Stimulated activated CD4-positive, alpha-beta T cell treated with anti-CD3 and anti-CD28 coated beads, TNF-alpha, amount 100 ng/mL, for 4 hours (primary cell): ENCODE results near the gene RBBP8.

Experiments used
- DNase-seq, 3 experiments: peaks; one replicate each; pipeline ENCODE4 v3.0.0-alpha.2; 2020; ENCODE audit warnings: low read depth in 3 of 3

RBBP8 gene

DNA sequence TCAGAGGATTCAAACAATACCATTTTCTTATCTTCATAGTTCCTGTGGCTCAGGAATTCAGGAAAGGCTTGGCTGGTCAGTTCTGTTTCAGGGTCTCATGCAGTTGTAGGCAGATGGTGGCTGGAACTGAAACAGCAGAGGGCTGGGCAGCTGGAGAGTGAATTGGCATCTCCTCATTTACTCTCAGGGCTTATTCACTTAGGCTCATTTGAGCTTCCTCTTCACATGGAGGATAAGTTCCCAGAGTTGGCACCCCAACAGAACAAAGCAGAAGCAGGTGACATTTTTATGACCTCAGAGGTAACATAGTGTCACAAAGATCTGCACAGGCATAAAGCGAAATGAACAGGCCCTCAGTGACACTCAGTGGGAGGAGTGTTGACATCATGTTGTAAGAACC lies 66.1 kb downstream of the RBBP8 start:
- DNase-seq, result no peak

DNA sequence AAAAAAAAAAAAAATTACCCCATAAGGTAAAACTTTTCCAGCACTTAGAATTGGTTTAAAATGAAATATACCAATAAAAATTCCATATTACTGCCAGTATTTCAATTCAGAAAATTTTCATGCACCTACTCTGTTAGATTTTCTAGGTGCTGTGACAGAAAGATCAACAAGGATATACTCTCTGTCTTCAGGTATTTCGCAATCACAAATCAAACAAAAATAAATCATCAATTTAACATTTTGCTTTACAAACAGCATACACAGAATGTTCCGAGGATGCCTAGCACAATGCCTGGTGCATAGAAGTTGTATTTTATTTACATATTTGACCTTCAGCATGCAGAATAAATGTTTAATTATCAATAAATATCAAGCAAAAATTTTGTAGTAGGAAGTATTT lies 66.5 kb downstream of the RBBP8 start:
- DNase-seq, result no peak

DNA sequence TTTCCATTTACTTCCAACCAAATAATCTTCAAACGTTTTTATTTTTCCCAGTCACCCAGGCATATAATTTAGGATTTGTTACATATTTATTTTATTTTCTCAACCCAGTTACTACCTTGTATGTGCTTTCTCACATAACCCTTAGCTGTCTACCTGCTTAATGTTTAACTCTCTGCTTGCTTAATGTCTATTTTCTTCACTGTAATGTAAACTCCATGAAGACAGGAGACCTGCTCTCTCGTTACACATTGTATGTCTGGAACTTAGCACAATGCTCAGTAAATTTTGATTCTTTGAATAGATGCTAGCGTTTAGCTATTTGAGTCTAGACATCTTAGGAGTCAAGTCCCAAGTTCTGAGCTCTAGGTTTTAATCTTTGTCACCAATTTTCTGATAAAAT lies 70.2 kb downstream of the RBBP8 start:
- DNase-seq, result no peak

DNA sequence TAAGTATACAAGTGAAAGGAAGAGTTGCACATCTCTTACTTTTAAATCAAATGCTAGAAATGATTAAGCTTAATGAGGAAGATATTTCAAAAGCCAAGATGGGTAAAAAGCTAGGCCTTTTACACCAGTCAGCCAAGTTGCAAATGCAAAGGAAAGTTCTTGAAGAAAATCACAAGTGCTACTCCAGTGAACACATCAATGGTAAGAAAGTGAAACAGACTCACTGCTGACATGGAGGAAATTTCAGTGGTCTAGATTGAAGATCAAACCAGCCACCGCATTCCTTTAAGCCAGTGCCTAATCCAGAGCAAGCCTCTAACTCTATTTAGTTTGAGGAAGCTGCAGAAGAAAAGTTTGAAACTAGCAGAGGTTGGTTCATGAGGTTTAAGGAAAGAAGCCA lies 79.1 kb downstream of the RBBP8 start:
- no peak for DNase-seq

DNA sequence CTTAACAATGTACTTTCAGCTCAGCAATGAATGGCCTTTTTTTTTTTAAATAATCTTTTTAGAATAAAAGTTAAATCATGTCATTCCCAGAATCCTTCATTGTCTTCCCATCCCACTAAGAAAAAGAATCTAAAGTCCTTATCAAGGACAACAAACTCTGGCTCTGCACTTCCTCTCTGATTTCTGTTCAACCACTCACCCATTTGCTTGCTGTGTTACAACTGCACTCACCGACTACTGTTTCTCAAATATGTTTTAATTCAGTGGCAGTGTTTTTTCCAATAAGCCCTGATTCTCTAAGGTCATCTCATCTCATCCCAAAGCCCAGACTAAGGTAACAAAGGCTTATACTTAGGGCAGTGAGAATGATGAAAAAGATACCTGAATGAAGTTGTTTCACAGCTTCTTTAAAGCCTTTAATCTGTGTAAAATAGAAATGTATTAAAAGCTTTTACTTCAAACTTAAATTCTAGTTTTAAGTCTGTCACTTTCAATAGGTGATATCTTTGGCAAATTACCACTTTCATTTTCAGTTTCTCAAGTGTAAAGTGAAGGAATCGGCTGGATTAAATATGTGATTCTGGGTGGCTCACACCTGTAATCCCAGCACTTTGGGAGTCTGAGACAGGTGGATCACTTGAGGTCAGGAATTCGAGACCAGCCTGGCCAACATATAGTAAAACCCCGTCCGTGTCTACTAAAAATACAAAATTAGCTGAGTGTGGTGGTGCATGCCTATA lies 87.6 kb downstream of the RBBP8 start:
- DNase-seq, result no peak

DNA sequence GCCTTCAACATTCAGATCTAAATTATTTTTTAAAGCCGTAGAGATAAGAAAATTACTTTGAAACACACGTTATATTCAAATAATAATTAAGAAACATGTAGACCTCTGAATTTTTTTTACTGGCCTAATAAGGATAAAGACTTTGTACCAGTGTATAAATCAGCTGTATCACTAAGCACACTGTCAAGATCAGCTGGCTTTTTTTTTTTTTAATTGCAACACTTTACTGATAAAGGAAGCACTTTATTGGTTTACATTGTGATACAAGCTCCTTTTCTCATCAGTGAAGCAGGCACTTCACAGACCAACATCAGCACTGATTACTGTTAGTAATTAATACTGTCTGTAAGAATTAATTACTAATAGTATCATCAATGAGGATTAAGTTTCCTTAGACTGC lies 88.5 kb downstream of the RBBP8 start:
- DNase-seq, result no peak

DNA sequence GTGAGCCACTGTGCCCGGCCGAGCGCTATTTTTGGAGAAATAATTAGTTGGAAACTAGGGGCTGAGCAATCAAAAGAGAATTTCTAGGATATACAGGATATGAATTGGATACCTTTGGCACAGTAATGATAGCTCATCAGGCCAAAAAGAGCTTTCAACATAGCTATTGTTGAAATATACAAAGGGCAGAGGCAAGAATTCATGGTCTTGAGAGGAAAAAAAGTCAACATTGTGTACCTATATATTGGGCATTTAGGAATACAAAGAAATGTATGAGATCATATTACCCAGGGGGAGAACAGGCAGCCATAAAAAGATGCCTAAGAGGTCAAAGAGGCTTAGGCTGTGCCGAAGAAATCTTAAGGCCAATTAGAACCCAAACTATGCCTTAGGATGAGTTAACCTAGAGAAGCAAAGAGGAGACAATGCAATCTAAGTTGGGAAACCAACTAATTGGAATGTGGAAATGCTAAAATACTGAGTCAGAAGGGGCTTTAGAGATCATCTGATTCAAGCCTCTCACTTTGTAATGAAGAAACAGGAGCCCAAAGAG lies 99.0 kb downstream of the RBBP8 start:
- DNase-seq, result no peak

DNA sequence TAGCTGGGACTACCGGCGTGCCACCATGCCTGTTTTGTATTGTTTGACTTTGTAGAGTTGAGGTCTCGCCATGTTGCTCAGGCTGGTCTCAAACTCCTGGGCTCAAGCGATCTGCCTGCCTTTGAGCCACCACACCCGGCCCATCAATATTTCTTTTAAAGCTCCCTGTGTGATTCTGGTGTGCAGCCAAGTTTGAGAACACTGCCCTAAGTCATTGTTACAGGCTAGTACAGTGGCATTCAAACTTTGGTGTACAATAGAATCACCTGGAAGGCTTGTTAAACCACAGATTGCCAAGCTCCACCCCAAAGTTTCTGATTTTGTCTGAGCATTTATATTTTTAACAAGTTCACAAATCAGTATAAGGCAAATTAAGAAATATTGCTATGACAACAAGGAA lies 99.9 kb downstream of the RBBP8 start:
- DNase-seq, result no peak

DNA sequence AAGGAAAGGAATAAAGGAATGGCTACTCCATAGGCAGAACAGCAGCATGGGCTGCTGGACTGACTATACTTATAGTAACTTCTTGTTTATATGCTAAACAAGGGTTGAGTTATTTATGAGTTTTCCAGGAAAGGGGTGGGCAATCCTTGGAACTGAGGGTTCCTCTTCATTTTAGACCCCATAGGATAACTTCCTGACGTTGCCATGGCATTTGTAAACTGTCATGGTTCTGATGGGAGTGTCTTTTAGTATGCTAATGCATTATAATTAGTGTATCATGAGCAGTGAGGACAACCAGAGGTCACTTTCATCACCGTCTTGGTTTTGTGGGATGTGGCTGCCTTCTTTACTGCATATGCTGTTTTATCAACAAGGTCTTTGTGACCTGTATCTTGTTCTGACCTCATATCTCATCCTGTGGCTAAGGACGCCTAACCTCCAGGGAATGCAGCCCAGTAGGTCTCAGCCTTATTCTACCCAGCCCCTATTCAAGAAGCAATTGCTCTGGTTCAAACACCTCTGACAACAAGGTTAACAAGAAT lies 103.6 kb downstream of the RBBP8 start:
- DNase-seq, result no peak

DNA sequence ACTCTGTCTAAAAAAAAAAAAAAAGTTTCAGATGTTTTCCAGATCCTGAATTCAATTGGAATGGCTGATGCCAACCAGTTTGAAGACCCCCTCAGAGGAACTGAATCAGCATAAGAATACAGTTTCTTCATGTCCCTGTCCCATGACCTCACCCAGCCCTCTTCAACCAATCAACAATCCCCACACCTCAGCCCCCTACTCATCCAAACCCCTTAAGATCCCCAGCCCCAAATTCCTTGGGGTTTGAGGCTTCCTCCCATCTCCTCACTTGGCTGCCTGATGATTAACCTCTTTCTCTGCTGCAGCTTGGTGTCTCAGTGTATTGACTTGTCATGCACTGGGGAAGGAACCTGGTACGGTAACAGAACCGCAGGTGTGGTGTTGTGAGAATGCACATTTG lies 104.5 kb downstream of the RBBP8 start:
- DNase-seq, result no peak

DNA sequence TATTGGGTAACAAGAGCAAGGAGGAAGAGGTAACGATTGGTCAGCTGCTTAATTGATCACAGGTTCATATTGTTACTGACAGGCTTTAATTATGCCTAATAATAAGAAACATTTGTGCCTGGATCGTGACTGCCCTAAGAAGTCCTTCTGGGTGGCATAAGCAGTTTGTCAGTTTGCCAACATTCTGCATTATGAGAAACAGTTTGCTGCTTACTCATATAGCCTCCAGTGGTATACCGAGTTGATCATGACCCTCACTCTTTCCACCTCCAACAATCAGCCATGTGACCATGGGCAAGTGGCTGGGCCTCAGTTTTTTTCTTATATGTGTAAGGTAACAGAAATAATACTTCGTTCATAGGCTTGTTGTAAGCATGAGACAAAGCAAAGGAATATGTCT lies 105.6 kb downstream of the RBBP8 start:
- no peak for DNase-seq

DNA sequence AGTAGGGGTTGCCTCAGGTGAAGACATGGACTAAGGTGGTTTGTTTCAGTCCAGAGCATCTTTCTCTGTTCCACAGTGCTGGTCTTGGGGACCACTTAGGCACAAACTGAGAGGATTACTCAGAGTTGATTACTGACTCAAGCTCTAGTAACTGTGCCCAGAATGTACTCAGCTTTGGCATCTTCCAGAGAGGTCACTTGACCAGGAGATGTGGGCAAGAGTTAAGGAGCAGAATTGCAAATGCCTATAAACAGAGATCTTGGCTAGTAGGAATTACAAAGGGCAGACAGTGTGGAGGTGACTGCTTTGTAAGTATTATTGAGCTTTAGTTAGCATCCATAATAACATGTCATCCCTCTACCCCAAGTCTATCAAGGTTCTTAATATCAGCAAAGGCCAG lies 109.0 kb downstream of the RBBP8 start:
- DNase-seq, result no peak

DNA sequence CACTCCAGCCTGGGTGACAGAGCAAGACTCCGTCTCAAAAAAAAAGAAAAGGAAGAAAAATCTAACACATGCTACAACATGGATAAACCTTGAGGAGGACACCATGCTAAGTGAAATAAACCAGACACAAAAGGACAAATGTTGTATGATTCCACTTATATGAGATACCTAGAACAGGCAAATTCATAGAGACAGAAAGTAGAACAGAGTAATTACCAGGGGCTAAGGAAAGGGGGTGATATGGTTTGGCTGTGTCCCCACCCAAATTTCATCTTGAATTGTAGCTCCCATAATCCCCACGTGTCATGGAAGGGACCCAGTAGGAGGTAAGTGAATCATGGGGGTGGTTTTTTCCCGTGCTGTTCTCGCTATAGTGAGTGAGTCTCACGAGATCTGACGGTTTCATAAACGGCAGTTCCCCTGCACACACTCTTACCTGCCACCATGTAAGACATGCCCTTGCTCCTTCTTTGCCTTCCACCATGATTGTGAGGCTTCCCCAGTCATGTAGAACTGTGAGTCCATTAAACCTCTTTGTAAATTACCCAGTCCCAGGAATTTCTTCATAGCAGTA lies 110.8 kb downstream of the RBBP8 start:
- DNase-seq, result no peak

DNA sequence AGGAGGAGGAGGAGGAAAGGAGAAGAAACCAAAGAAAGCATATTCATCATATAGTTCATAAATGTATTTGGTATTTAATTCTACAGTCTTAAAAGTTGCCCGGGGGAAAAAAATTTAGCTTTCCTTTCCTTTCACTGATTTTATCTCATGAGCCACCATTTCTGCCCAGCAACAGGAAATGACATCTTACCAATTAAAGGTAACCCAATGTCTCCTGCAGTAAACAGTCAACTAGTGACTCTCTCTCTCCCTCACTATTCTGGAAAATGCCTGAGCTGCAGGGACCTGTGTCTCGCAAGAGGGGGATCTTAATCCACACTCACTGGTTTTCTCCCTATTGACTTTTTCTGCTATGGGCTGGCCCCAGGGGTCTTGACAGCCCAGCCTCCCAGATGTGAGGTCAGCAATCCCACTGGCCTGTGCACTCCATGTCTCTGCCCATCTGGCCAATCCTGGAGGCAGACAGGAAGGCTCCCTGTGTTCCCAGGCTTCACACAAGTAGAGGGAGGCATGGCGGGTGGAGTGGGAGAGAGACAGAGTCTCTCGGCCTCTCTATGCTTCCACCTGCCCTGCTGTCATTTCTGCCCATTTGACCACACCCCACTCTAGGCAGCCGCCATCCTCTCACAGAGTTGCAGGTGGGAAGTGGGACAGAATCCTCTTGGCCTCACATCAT lies 116.7 kb downstream of the RBBP8 start:
- no peak for DNase-seq

DNA sequence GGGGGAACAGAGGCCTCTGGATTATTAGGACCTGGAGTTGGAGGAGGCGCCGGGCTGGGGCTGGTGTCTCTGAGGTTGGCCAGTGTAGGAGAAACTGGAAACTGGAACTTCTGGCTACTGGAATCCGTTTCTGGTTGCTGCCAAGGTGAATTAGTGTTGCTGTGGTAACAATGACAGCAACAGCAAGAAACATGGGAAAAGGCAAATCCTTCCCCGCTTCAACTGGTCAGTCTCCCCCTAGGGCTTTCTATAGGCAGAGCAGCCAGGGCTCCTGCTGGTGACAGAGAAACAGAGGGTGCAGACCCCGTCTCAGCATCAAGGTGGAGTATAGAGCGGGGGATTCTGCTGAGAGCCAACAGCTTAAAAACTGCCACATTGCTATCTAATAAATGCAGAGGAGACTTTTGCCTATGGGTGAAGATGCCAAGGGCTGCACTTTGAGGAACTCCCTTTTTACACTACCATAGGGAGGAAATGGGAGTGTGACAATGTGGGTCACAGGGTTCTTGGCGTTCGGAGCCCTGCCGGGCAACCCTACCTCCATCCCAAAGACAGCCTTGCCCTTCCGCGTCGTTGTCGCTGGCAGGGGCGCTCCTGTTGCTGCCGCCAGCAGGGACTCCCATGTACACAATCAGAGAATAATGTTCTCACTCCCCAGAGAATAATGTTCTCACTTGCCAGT lies 120.8 kb downstream of the RBBP8 start:
- no peak for DNase-seq

DNA sequence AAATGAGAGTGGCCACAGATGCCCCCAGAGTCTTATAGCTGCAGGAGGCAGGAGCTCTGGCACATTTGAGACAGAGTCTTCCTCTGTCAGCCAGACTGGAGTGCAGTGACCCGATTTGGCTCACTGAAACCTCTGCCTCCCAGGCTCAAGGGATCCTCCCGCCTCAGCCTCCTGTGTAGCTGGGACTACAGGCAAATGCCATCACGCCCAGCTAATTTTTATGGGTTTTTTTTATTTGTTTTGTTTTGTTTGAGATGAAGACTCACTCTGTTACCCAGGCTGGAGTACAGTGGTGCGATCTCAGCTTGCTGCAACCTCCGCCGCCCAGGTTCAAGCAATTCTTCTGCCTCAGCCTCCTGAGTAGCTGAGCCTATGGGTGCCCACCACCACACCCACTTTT lies 121.4 kb downstream of the RBBP8 start:
- no peak for DNase-seq

DNA sequence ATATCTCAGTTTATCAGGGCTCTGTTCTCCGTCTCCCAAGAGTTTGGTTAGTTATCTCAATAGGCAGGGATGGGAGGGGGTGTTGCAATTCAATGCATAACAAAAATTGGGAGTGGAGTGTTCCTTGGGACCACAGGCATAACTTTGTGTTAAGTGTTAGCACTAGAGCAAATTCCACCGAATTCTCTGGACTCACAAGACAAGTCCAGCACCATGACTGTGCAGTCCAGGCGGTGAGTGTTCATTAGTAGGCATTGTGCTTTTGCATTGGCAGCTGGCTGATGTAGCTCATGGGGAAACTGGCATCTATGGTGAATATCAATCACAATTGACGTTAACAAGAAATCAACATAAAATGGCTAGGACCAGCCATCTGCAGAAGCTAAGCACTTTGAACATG lies 123.2 kb downstream of the RBBP8 start:
- DNase-seq, result no peak

DNA sequence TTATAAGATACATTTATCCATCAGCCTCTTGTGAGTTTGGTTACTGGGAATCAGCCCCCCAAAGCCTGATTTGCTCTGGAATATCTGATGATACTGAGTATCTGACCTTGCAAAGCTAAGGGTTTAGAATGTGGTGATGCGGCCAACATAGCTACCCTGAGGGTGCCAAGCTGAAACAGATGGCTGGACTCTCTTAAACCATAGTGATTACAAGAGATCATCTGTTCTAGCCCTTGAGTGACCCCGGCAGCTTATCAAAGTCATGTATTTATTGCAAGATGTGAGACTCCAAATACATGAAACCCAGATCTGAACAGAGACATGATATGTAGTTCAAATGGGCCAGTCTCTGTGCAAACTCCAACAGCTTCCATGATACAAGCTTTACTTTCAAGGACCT lies 124.0 kb downstream of the RBBP8 start:
- DNase-seq, result no peak

DNA sequence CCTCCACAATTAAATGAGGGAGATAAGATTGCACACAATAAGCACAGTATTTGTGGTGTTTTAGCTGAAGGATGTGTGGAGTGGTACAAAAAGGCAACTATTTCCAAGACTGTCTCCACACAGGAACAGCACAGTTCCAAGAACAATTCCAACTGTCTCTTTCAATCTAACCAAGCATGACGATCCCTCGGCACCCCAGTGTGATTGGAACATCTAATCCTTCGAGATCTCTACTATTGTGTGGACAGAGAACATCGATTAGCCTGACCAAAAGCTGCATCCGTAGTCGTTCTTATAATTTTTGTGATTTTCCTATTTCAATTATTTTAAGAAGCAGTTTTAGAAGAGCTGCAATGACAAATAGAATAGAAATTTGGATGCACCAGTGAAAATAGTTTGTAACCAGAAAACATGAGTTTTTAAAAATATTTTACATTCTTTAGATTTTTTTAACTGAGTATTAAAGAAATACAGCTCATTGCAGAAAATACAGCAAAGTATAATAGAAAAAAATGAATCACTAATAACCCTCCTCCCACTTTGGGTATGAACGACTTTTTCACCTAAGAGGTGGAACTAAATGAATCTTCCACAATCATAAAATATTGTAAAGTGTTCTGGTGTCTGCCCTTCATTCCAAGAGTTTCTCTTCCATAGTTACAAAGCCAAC lies 125.8 kb downstream of the RBBP8 start:
- no peak for DNase-seq

DNA sequence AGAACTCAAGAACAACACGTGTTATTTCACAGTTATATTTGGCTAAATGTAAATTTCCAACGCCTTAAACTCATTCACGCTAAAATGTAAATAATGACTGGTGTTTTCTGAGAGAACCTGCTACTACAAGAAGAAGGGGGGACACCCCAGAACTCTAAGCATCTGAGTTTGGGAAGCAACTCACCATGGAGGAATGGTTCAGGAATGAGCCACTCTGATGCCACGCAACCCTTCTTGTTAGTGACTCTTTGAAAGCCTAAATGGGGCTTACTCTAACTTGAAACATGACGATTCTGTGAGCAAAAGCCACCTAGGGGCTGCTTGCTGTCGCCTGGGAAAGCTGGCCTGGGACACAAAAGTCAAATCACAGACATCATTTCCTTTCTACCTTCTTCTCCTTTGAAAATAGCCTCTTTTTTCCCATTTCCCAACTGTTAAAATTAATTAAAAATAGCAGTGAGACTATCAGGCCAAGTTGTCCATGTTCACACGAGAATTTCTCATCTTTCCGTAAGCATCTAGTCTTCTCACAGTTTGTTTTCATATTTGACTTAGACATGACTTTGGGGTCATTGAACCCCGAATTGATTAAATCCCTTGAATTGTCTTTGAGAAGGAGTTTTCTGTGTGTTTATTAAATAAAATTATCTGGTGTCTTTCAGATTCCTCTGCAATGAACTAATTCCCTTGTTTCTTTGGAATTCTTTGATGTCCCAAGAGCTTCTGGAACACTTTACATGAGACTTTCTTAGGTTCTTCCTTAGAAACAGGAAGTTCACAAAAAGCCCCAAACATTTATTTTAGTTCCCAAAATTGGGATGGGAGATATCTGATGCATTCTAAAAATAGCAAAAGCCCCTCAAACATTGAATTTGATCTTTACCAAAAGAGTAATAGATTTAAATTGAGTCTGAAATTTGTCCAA lies 126.7 kb downstream of the RBBP8 start:
- no peak for DNase-seq

DNA sequence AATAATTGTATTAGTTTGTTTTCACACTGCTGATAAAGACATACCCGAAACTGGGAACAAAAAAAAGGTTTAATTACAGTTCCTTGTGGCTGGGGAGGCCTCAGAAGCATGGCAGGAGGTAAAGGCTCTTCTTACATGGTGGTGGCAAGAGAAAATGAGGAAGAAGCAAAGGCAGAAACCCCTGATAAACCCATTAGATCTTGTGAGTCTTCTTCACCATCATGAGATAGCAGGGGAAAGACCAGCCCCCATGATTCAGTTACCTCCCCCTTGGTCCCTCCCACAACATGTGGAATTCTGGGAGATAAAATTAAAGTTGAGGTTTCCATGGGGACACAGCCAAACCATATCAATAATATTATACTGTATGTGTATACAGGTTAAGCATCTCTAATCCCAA lies 128.9 kb downstream of the RBBP8 start:
- DNase-seq, result no peak
